Cardiac fibroblast (primary cell): ENCODE measurements around the gene THSD4.

Source experiments
- DNase-seq, 2 donors: peaks; one replicate each; pipeline versions ENCODE4 v3.0.0 to v3.0.0-alpha.2; 2010; ENCODE audit warnings: low read depth in 2 of 2
- H3K4me3 ChIP-seq, 2 donors: replicated peaks in 1 of 2; 1 replicate in 1 of 2; 2 replicates in 1 of 2; pipeline ENCODE4 v1.5.1; 2011; ENCODE audit warnings: low read depth in 2 of 2, low read length in 2 of 2, mild to moderate bottlenecking in 2 of 2, moderate library complexity in 1 of 2
- CTCF ChIP-seq: IDR thresholded peaks from one replicate; pipeline ENCODE4 v1.5.1; 2011; ENCODE audit warnings: low read depth, mild to moderate bottlenecking, low read length, inconsistent platforms

The THSD4 gene

DNA sequence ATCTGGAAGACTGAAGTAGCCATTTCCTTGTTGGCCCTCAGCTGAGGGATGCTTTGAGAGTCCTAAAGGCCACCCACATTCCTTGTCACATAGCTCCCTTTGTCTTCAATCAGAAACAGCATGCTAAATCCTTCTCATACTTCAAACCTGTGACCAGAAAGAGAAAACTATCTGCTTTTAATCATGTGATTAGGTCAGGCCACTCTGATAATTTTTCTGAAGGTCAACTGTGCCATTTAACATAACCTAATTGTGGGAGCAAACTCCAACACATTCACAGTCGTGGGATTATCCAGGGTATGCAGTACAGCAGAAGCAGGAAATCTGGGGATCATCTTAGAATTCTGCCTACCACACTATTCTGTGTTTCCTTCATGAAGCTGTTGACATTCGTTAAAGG is 471.2 kb downstream of the THSD4 start:
- TF ChIP-seq CTCF, result no peak
- DNase-seq, result no peak
- no peak overlapping the region for H3K4me3 ChIP-seq

DNA sequence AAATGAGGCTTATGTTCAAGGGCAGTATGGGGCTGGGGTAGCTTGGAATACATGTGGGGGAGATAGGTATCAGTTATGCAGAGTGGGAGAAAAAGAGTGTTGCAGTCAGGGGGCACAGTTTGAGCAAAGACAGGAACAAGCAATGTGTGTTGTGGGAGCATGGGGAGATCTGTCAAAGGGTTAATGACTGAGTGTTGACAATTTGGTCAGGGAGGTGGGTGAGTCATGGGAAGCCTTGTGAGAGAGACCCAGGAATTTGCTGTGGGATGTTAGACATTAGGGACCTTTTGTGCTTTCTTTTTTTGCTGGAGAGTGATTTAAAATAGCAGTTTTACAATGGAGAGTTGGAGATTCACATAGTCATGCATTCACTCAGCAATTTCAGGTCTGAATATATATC is 473.5 kb downstream of the THSD4 start:
- H3K4me3 ChIP-seq, result no peak overlapping the region
- peak; percentile 41 to 68 for DNase-seq
- no peak for TF ChIP-seq CTCF

GRCh38 chr15:71591057-71591456 is 475.8 kb downstream of the THSD4 start:
- no peak for TF ChIP-seq CTCF
- no peak for DNase-seq
- no peak overlapping the region for H3K4me3 ChIP-seq

DNA sequence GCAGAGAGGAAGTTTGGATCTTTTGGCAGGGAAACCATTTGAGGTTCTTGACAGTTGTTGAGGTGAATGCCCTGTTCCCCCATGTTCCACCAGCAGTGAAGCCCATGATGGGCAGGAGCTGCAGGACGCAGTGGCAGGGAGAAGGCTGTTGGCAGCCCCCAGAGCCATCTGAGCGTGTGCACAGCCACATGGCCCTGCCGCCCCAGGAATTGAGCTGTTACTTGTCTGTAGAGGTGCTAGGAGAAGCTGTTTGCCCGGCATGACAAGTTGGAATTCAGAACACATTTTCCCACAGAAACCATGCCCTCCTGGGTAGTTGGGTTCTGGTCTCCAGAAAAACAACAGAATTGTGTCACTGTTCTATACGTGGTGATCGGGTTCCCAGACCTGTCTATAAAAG is 476.9 kb downstream of the THSD4 start:
- no peak overlapping the region for H3K4me3 ChIP-seq
- no peak for DNase-seq
- TF ChIP-seq CTCF, result no peak

- no peak for TF ChIP-seq CTCF
- peak; percentile 32 to 33 for DNase-seq
- H3K4me3 ChIP-seq, result no peak overlapping the region
These were observed 480.7 kb downstream of the THSD4 start for GRCh38 chr15:71595846-71596553.

- no peak for TF ChIP-seq CTCF
- DNase-seq, result peak in 1 of 2 donors; percentile 74
- no peak overlapping the region for H3K4me3 ChIP-seq
These were observed 481.4 kb downstream of the THSD4 start for GRCh38 chr15:71596672-71597071.

- no peak overlapping the region for H3K4me3 ChIP-seq
- TF ChIP-seq CTCF, result no peak
These were observed 481.9 kb downstream of the THSD4 start for GRCh38 chr15:71597126-71597525.

More at GRCh38 chr15:71597126-71597525, 481.9 kb downstream of the THSD4 start:
- no peak for DNase-seq
